H9 (cell line): ENCODE results near the gene ASF1B. TPM values are rescaled to one million over a fixed set of nuclear protein-coding genes. Genes with fewer than 3 reads are reported as not detected.

ENCODE experiments used
- DNase-seq: peaks from one replicate; pipeline ENCODE4 v3.0.0-alpha.2; 2017
- H2AFZ ChIP-seq: one replicate; pipeline ENCODE4 v1.6.1; 2013; ENCODE audit warnings: mild to moderate bottlenecking, low read length, control low read depth, moderate library complexity
- H2AK5ac ChIP-seq: 2 replicates; pipeline ENCODE4 v1.6.1; 2013; ENCODE audit warnings: low read length, control low read depth, mixed read lengths; ENCODE audit not compliant: insufficient read length
- H2BK120ac ChIP-seq: one replicate; pipeline ENCODE4 v1.6.1; 2013; ENCODE audit warnings: low read depth, mild to moderate bottlenecking, low read length, control low read depth, inconsistent platforms; ENCODE audit not compliant: poor library complexity, severe bottlenecking
- H2BK12ac ChIP-seq: 2 replicates; pipeline ENCODE4 v1.6.1; 2013; ENCODE audit warnings: low read length, control low read depth, mixed read lengths, low read depth; ENCODE audit not compliant: insufficient read length
- H2BK15ac ChIP-seq: 2 replicates; pipeline ENCODE4 v1.6.1; 2013; ENCODE audit warnings: low read depth, low read length, control low read depth
- H2BK20ac ChIP-seq: one replicate; pipeline ENCODE4 v1.6.1; 2013; ENCODE audit warnings: low read depth, mild to moderate bottlenecking, low read length, control low read depth, inconsistent platforms; ENCODE audit not compliant: poor library complexity, severe bottlenecking
- H2BK5ac ChIP-seq: 2 replicates; pipeline ENCODE4 v1.6.1; 2013; ENCODE audit warnings: low read length, control low read depth, mixed read lengths; ENCODE audit not compliant: insufficient read length
- H3K14ac ChIP-seq: 2 replicates; pipeline ENCODE4 v1.6.1; 2013; ENCODE audit warnings: low read length, control low read depth; ENCODE audit not compliant: insufficient read depth
- H3K18ac ChIP-seq: 2 replicates; pipeline ENCODE4 v1.6.1; 2013; ENCODE audit warnings: low read depth, mild to moderate bottlenecking, mixed read lengths, low read length, control low read depth; ENCODE audit not compliant: insufficient read length
- H3K23ac ChIP-seq: 2 replicates; pipeline ENCODE4 v1.6.1; 2013; ENCODE audit warnings: low read length, control low read depth, mixed read lengths, low read depth; ENCODE audit not compliant: insufficient read length
- H3K23me2 ChIP-seq: 2 replicates; pipeline ENCODE4 v1.6.1; 2013; ENCODE audit warnings: low read depth, mild to moderate bottlenecking, mixed read lengths, low read length, control low read depth; ENCODE audit not compliant: insufficient read length, poor library complexity, severe bottlenecking
- H3K27ac ChIP-seq: 2 replicates; pipeline ENCODE4 v1.5.1; 2013; ENCODE audit warnings: low read length, control low read depth, mixed read lengths, low read depth; ENCODE audit not compliant: insufficient read length
- H3K27me3 ChIP-seq: 2 replicates; pipeline ENCODE4 v1.6.1; 2013; ENCODE audit warnings: low read length, control low read depth, inconsistent platforms; ENCODE audit not compliant: insufficient read depth
- H3K4ac ChIP-seq: 2 replicates; pipeline ENCODE4 v1.6.1; 2013; ENCODE audit warnings: low read depth, mild to moderate bottlenecking, control low read depth, inconsistent platforms, low read length, moderate library complexity
- H3K4me1 ChIP-seq: 2 replicates; pipeline ENCODE4 v1.6.1; 2013; ENCODE audit warnings: low read length, control low read depth, inconsistent platforms; ENCODE audit not compliant: insufficient read depth
- H3K4me2 ChIP-seq: 2 replicates; pipeline ENCODE4 v1.6.1; 2013; ENCODE audit warnings: low read length, control low read depth, mixed read lengths; ENCODE audit not compliant: insufficient read length, insufficient read depth
- H3K56ac ChIP-seq: 2 replicates; pipeline ENCODE4 v1.6.1; 2013; ENCODE audit warnings: low read depth, mild to moderate bottlenecking, mixed read lengths, low read length, control low read depth; ENCODE audit not compliant: insufficient read length
- H3K79me1 ChIP-seq: 2 replicates; pipeline ENCODE4 v1.6.1; 2013; ENCODE audit warnings: low read depth, mild to moderate bottlenecking, moderate library complexity, low read length, control low read depth, inconsistent platforms; ENCODE audit not compliant: insufficient read depth, poor library complexity, severe bottlenecking
- H3K79me2 ChIP-seq: 2 replicates; pipeline ENCODE4 v1.6.1; 2013; ENCODE audit warnings: low read length, control low read depth, inconsistent platforms; ENCODE audit not compliant: insufficient read depth
- H3K9ac ChIP-seq: 2 replicates; pipeline ENCODE4 v1.6.1; 2013; ENCODE audit warnings: low read length, control low read depth, mixed read lengths; ENCODE audit not compliant: insufficient read length; ENCODE audit errors: extremely low read depth
- H3K9me3 ChIP-seq: one replicate; pipeline ENCODE4 v1.6.1; 2013; ENCODE audit warnings: low read depth, low read length, inconsistent platforms; ENCODE audit not compliant: control insufficient read depth
- H3T11ph ChIP-seq: one replicate; pipeline ENCODE4 v1.6.1; 2013; ENCODE audit warnings: mild to moderate bottlenecking, low read length, control low read depth, inconsistent platforms
- H4K20me1 ChIP-seq: one replicate; pipeline ENCODE4 v1.6.1; 2013; ENCODE audit not compliant: control insufficient read depth, insufficient read length, insufficient read depth
- H4K5ac ChIP-seq: 2 replicates; pipeline ENCODE4 v1.6.1; 2013; ENCODE audit warnings: low read depth, mild to moderate bottlenecking, mixed read lengths, low read length, control low read depth; ENCODE audit not compliant: insufficient read length
- H4K8ac ChIP-seq: replicated peaks from 2 replicates; pipeline ENCODE4 v1.6.1; 2013; ENCODE audit warnings: low read length, control low read depth, mixed read lengths, low read depth; ENCODE audit not compliant: insufficient read length
- H4K91ac ChIP-seq: 2 replicates; pipeline ENCODE4 v1.6.1; 2013; ENCODE audit warnings: low read depth, mild to moderate bottlenecking, moderate library complexity, mixed read lengths, low read length, control low read depth; ENCODE audit not compliant: insufficient read length
- H3K27ac Mint-ChIP-seq, 3 experiments: 2 replicates in 2 of 3; 3 replicates in 1 of 3; pipeline ENCODE4 v1.8.0; 2020 to 2021; ENCODE audit warnings: mixed read lengths in 3 of 3, mild to moderate bottlenecking in 1 of 3, moderate library complexity in 1 of 3
- H3K27me3 Mint-ChIP-seq: 2 replicates; pipeline ENCODE4 v1.8.0; 2021; ENCODE audit warnings: low read depth, mild to moderate bottlenecking, moderate library complexity, mixed read lengths
- H3K36me3 Mint-ChIP-seq, 3 experiments: 2 replicates in 2 of 3; 3 replicates in 1 of 3; pipeline ENCODE4 v1.8.0; 2020 to 2021; ENCODE audit warnings: low read depth in 3 of 3, mixed read lengths in 3 of 3; ENCODE audit not compliant: insufficient read depth in 1 of 3
- H3K4me1 Mint-ChIP-seq, 2 experiments: 2 replicates each; pipeline ENCODE4 v1.8.0; 2020; ENCODE audit warnings: mixed read lengths in 2 of 2
- H3K4me3 Mint-ChIP-seq, 2 experiments: 2 replicates in 1 of 2; 3 replicates in 1 of 2; pipeline ENCODE4 v1.8.0; 2020 to 2021; ENCODE audit warnings: mild to moderate bottlenecking in 2 of 2, mixed read lengths in 2 of 2, moderate library complexity in 1 of 2
- H3K9me3 Mint-ChIP-seq, 2 experiments: 2 replicates in 1 of 2; 3 replicates in 1 of 2; pipeline ENCODE4 v1.8.0; 2020; ENCODE audit warnings: mild to moderate bottlenecking in 2 of 2, mixed read lengths in 2 of 2, moderate library complexity in 1 of 2
- WGBS: extraction: QIAGEN DNeasy Blood & Tissue Kit; methylation state at CpG from one replicate; pipeline ENCODE4 v1.1.7; 2013; ENCODE audit warnings: missing lambda C conversion rate, low lambda C conversion rate, mixed read lengths; ENCODE audit not compliant: insufficient read length; ENCODE audit errors: extremely low coverage; 5-methylcytosine and 5-hydroxymethylcytosine counted together
- total RNA-seq: library from RNA; stranded (reverse); gene quantifications from 2 replicates; pipeline ENCODE4 v1.2.1, GENCODE V29; 2021
- TF ChIP-seq, protein P1 (sequence below): fragments of 200-600 bp; sonication (generic); conservative IDR thresholded peaks from 3 replicates; pipeline ENCODE4 v1.8.0; 2021; ENCODE audit warnings: antibody characterized with exemption, mild to moderate bottlenecking

The ASF1B gene
- total RNA-seq, 1 experiment from 2014 or later: 46.6 TPM

DNA sequence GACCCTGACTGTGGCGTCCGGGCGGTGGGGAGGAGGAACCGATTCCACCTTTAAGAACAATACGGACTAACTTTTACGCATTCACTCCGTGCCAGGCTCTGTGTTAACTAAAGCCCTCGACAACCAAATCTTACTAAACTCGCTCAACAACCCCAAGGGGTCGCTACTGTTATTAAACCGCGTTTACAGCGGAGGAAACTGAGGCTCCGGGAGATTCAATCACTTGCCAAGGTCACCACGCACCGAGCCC lies 47.1 kb downstream of the ASF1B start:
- H3K18ac ChIP-seq: no peak overlapping the region
- no peak overlapping the region for H3K56ac ChIP-seq
- no peak for DNase-seq
- TF ChIP-seq, protein P1, sequence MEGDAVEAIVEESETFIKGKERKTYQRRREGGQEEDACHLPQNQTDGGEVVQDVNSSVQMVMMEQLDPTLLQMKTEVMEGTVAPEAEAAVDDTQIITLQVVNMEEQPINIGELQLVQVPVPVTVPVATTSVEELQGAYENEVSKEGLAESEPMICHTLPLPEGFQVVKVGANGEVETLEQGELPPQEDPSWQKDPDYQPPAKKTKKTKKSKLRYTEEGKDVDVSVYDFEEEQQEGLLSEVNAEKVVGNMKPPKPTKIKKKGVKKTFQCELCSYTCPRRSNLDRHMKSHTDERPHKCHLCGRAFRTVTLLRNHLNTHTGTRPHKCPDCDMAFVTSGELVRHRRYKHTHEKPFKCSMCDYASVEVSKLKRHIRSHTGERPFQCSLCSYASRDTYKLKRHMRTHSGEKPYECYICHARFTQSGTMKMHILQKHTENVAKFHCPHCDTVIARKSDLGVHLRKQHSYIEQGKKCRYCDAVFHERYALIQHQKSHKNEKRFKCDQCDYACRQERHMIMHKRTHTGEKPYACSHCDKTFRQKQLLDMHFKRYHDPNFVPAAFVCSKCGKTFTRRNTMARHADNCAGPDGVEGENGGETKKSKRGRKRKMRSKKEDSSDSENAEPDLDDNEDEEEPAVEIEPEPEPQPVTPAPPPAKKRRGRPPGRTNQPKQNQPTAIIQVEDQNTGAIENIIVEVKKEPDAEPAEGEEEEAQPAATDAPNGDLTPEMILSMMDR: peak; percentile 55
- H3K4ac ChIP-seq: no peak overlapping the region
- no peak overlapping the region for H3T11ph ChIP-seq
- H3K23me2 ChIP-seq: peaks cover 8% of the 10 kb centered on the region
- no peaks in the 10 kb centered on the region for H3K4me1 ChIP-seq
- peaks cover 17% of the 10 kb centered on the region for H3K27me3 Mint-ChIP-seq
- no peak overlapping the region for H2BK120ac ChIP-seq
- peaks cover 12% of the 10 kb centered on the region in 2 experiments for H3K4me1 Mint-ChIP-seq
- H3K4me2 ChIP-seq: peak overlapping the region; percentile 40
- peaks cover 6% of the 10 kb centered on the region for H3K9me3 ChIP-seq
- H3K79me1 ChIP-seq: no peaks in the 10 kb centered on the region
- WGBS: no CpG with 5 or more reads among the region's 16 CpGs
- H3K23ac ChIP-seq: no peak overlapping the region
- H3K4me3 Mint-ChIP-seq: peak overlapping the region; percentile 78 to 87
- no peak overlapping the region for H2BK5ac ChIP-seq
- H3K79me2 ChIP-seq: no peaks in the 10 kb centered on the region
- no peaks in the 10 kb centered on the region for H4K20me1 ChIP-seq
- no peak overlapping the region for H2AFZ ChIP-seq
- H4K5ac ChIP-seq: no peak overlapping the region
- H3K14ac ChIP-seq: no peak overlapping the region
- no peaks in the 10 kb centered on the region for H3K27me3 ChIP-seq
- no peak overlapping the region for H4K91ac ChIP-seq
- H3K9me3 Mint-ChIP-seq: peaks cover 9 to 10% of the 10 kb centered on the region in 2 experiments
- no peak overlapping the region for H2BK12ac ChIP-seq
- no peak overlapping the region for H4K8ac ChIP-seq
- H2BK15ac ChIP-seq: no peak overlapping the region
- H3K27ac Mint-ChIP-seq: no peak overlapping the region
- H3K27ac ChIP-seq: no peak overlapping the region
- peaks cover 15 to 36% (median 29%) of the 10 kb centered on the region in 3 experiments; a peak in 6 of 7 replicates for H3K36me3 Mint-ChIP-seq
- H2BK20ac ChIP-seq: no peak overlapping the region
- no peak overlapping the region for H2AK5ac ChIP-seq
- H3K9ac ChIP-seq: no peak overlapping the region
